Measurements from ENCODE around the gene ZNF335.

DNA sequence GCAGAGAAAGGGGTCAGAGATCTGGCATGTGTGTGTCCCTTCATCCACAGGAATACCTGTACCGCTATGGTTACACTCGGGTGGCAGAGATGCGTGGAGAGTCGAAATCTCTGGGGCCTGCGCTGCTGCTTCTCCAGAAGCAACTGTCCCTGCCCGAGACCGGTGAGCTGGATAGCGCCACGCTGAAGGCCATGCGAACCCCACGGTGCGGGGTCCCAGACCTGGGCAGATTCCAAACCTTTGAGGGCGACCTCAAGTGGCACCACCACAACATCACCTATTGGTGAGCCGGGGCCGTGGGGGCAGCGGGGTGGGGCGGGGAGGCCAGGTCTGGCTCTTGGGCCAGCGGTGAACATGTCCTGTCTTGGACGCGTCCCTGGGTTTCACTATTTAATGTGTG, 37.8 kb upstream of the ZNF335 start:
- TF ChIP-seq, protein P1, sequence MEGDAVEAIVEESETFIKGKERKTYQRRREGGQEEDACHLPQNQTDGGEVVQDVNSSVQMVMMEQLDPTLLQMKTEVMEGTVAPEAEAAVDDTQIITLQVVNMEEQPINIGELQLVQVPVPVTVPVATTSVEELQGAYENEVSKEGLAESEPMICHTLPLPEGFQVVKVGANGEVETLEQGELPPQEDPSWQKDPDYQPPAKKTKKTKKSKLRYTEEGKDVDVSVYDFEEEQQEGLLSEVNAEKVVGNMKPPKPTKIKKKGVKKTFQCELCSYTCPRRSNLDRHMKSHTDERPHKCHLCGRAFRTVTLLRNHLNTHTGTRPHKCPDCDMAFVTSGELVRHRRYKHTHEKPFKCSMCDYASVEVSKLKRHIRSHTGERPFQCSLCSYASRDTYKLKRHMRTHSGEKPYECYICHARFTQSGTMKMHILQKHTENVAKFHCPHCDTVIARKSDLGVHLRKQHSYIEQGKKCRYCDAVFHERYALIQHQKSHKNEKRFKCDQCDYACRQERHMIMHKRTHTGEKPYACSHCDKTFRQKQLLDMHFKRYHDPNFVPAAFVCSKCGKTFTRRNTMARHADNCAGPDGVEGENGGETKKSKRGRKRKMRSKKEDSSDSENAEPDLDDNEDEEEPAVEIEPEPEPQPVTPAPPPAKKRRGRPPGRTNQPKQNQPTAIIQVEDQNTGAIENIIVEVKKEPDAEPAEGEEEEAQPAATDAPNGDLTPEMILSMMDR (IDR thresholded peaks at IDR 0.05; ENCODE audit: control extremely low read depth in 1 of 3, insufficient read depth in 1 of 3, low read depth in 1 of 3, low read length in 3 of 3): no peak
- TF ChIP-seq EGR1 (IDR thresholded peaks at IDR 0.05; ENCODE audit: borderline replicate concordance, low read depth, low read length): no peak
- TF ChIP-seq YY1 (IDR thresholded peaks at IDR 0.05; ENCODE audit: low read depth, low read length): no peak

All from H1 (cell line).